Stimulated activated CD8-positive, alpha-beta memory T cell treated with anti-CD3 and anti-CD28 coated beads, Interleukin-12 subunit alpha, Interleukin-12 subunit beta, amount 100 ng/mL, for 24 hours (primary cell): Measurements from ENCODE around the gene FBXW8.

Source experiments
- DNase-seq: peaks from one replicate; pipeline ENCODE4 v3.0.0-alpha.2; 2020; ENCODE audit errors: extremely low read depth

The FBXW8 gene

DNA sequence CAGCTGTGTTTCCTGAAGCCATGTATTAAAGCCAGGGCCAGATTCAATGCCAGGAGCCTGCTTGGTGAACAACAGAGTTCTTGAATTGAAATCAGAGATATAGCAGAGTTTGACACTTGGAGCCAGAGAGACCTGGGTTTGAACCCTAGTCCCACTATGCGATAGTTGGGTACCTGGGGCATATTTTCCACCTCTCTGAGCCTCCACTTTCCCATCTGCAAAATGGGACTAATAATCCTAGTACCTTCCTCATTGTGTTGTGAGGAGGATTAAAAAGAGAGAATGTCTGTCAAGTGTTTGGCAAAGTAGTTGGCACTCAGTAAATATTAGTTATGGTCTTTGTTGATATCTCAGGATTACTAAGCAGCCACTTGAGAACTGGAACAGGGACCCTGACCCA is 23.5 kb upstream of the FBXW8 start:
- no peak for DNase-seq

DNA sequence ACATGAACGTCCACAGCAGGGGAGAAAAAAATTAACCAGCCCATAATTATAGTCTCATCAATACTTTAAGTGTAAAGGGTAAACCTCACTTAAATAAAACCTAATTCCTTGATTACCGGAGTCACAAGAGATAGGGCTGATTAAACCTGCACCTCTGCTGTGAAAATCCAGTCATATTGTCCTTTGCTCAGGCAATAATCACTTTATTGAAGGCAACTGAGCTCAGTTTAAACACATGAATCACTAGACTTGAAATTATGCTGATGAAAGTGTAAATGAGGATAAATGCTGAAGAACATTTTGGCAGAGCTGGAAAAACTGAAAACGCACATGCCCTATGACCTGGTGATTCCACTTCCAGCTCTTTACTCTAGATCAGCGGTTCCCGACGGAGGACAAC is 22.9 kb upstream of the FBXW8 start:
- no peak for DNase-seq

DNA sequence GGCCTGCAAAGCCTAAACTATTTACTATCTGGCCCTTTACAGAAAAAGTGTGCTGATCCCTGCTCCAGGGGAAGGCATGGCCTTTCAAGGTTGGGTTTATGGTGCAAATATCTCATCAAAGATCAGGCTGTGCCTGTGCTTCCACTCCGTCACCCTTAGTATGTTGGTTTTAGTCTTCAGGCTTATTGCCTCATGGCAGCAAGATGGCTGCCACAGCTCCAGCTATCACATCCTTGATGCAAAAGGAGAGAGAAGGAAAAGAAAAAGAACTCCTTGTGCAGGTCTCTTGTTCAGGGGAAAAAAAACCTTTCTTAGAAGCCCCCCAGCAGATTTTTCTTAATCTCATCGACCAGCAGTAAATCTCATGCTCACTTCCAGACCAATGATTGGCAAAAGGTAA is 20.4 kb upstream of the FBXW8 start:
- DNase-seq: no peak

DNA sequence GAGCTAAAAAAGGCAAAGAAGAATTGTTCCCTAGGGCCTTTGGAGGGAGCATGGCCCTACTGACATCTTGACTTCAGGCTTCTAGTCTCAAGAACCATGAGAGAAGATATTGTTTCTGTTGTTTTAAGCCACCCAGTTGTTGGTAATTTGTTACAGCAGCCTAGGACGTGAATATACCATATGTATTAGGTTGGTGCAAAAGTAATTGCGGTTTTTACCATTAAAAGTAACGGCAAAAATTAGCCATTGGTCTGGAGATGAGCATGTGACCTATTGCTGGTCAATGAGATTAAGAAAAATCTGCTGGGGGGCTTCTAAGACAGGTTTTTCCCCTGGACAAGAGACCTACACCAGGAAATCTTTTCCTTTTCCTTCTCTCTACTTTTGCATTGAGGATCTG is 19.7 kb upstream of the FBXW8 start:
- DNase-seq: no peak

DNA sequence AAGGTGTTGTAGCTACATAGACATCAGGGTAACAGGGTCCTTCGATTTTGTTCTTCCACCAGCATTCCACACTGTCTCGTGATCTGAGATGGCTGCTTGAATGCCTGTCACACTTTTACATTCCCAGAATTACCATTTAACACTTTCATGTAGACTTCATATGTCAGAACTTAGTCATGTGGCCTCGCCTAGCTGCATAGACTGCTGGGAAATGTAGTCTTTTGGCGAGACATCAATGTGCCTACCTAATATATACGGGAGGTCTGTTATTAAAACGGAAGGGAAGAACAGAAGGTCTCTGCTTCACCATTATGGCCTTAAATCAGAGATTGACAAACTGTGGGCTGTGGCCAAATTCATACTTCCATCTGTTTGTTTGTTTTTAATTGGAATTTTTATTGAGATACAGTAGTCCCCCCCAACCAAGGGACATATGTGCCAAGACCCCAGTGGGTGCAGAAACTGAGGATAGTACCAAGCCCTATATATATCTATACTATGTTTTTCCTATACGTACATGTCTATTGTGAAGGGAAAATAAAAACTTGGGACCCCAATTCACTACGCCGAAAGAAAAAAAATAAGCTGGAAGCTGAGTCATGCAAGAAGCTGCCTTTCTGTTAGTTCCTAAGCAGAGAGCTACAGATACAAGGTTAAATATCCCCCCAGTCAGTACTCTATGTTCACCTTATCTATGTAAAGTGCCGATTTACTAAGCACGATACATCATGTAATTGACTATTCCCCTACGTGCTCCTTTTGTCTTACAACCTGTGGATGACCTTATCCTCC is 18.2 kb upstream of the FBXW8 start:
- DNase-seq: no peak

DNA sequence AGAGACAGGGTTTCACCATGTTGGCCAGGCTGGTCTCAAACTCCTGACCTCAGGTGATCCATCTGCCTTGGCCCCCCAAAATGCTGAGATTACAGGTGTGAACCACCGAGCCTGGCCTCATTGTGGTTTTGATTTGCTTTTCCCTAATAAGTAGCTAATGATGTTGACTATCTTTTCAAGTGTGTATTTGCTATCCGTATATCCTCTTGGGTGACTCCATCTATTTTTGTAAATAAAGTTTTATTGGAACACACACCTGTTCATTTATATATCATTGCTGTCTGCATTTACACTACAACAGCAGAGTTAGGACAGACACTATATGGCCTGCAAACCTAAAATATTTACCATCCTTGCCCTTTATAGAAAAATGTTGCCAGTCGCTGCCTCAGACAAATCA is 15.8 kb upstream of the FBXW8 start:
- DNase-seq: no peak

DNA sequence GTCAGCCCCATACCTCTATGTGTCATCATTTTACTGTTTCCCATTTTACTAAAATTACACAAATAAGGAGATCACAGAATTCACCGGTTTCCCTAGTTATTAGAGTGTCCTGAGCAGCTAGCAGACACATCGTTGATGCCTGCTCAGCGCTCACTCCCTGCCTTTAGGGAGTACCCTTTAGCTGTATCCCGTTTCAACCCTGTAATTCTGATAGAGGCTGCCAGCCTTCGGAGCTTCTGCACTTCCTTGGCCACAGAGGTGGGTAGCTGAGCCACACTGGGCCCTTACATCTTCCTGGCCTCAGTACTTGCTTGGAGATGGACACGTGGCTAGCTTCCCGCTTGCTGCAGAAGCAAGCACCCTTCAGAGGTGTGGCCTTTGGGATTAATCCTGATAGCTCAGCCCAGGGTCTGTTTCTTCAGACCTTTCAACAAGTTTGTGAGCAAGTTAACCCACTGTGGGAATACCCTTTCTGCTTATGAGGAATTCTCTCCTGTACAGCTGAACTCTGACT is 14.3 kb upstream of the FBXW8 start:
- no peak for DNase-seq

DNA sequence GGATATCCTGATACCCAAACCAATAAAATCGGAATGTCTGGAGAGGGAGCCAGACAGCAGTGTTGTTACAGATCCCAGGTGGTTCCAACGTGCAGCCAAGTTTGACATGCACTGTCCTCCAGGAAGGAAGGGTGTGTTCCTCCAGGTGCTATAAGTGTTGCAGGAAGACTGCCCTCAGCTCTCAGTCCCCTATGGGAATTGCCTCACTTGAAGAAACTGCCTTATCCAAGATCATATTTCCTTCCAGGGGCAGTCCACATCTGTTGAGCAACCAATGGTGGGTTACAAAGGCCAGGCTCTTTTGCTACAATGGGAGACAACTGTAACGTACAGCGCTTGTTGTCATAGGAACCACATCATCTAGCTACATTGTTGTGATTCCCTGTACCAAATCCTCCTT is 13.3 kb upstream of the FBXW8 start:
- no peak for DNase-seq

DNA sequence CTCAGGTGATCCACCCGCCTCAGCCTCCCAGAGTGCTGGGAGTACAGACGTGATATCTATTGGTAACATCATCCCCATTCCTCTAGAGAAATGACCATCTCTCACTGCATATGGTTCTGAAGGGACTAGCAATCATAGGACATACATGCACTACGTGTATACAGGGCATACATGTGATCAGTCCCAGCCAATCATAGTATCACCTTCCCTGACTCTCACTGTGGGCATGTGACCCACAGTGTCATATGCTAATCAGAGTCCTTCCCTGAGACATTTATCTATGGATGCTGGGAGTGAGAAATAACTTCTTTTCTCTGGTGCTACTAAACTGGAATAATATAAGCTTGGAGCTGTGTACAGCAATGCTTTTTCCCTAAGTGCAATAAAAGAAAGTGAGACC is 12.1 kb upstream of the FBXW8 start:
- no peak for DNase-seq

DNA sequence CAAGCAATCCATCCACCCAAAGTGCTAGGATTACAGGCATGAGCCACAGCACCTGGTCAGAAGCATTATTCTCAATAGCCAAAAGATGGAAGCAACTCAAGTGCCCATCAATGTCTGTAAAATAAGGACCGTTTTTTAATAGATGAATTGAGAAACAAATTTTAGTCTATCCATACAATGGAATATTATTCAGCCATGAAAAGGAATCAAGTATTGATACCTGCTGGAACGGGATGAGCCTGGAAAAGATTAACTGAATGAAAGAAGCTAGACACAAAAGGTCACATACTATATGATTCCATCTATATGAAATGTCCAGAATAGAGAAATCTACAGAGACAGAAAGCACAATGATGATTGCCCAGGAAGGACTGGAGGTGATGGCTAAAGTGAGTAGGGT is 9.1 kb upstream of the FBXW8 start:
- no peak for DNase-seq

DNA sequence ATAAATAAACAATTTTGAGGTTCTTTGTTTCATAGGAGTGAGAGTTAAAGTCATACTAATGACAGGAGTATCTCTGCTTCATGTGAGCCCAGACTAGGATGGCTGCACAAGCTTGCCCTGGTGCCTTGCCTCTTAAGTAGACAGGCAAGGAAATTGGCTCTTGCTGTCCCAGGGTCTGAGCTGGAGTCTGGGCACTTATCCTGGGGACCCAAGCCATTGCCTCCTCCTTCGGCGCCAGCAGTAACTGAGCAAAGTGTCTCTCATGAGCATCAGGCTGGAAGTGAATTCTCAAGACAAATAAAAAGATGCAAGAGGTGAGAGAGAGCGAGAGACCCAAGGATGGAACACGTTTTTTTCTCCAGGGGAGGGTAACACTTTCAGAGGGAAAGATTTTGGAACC is 6.9 kb upstream of the FBXW8 start:
- no peak for DNase-seq

DNA sequence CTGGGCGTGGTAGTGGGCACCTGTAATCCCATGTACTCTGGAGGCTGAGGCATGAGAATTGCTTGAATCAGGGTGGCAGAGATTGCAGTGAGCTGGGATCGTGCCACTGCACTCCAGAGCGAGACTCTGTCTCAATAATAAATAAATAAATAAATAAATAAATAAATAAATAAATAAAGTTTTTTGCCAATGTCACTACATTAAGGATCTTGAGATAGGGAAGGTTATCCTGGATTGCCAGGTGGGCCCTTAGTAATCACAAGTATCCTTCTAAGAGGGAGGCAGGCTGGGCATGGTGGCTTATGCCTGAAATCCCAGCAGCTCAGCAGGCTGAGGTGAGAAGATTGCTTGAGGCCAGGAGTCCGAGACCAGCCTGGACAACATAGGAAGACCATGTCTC is 4.5 kb upstream of the FBXW8 start:
- DNase-seq: no peak

DNA sequence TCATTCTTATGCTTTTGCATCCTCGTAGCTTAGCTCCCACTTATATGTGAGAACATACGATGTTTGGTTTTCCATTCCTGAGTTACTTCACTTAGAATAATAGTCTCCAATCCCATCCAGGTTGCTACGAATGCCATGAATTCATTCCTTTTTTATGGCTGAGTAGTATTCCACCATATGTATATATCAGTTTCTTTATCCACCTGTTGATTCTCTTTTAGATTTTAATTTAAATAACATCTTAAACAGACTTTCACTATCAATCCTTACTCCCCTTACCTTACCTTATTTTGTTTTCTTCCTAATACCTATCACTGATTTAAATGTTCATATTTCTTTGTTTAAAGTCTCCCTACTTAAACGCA is 488 bp upstream of the FBXW8 start:
- DNase-seq: no peak

DNA sequence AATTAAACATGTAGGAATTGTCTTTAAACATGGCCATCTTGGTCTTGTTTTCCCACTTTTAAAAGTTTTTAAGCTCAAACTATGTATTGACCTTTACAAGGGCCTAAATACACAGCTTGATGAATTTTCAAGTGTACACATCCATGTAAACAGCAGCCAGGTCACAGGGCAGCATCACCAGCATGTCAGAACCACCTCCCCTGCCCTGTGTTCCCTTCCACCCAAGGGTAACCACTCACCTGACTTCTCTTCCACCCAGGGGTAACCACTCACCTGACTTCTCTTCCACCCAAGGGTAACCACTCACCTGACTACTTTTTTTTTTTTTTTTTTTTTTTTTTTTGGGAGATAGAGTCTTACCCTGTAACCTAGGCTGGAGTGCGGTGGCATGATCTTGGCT is 4.6 kb downstream of the FBXW8 start:
- DNase-seq: no peak

DNA sequence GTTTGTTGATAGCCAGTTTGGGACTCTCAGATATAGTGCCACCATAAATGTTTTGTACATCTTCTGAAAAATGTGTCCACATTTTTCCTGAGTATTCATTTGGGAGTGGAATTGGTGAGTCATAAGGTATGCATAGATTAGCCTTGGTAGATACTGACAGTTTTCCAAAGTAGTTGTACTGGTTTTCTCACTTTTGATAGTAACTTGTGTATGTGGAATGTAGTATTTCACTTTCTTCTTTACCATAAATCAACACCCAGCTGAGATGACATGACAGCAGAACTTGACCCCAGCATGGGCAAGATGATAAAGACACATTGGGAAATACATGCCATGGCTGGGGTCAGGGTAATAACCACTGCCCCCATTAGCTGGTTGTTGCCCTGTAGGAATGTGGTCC is 5.4 kb downstream of the FBXW8 start:
- no peak for DNase-seq

DNA sequence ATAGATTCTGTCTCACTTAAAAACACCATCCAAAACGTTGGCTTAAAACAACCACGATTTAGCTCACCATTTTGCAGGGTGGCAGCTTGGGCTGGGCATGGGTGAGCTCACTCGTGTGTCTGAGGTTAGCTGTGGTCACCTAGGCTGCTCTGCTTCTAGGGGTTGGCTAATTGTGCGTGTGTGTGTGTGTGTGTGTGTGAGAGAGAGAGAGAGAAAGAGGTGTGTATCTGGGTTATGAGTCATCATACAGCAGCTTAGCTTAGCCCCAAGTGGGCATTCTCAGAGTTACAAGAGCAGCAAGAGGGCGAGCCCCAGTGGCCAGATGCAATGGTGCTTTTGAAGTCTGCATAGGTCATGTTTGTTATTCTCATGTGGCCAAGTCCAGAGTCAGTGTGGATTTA is 6.0 kb downstream of the FBXW8 start:
- DNase-seq: no peak

DNA sequence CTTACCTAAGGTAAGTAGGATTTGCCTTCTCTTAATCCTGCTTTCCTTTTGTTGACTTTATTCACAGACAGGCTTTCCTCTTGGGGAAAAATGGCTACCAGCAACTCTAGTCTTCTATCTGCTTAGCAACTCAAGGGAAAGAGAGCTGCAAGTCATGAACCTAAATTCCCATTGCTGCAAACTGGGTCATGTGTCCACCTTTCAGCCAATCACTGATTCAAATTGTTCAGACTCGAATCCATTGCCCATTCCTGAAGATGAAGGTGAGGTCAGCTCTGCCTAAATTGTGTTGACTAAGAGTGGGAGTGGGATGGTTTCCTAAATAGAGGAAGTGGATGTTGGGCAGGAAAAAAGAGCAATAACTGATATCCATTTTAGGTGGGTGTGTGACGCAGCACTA is 7.7 kb downstream of the FBXW8 start:
- no peak for DNase-seq

DNA sequence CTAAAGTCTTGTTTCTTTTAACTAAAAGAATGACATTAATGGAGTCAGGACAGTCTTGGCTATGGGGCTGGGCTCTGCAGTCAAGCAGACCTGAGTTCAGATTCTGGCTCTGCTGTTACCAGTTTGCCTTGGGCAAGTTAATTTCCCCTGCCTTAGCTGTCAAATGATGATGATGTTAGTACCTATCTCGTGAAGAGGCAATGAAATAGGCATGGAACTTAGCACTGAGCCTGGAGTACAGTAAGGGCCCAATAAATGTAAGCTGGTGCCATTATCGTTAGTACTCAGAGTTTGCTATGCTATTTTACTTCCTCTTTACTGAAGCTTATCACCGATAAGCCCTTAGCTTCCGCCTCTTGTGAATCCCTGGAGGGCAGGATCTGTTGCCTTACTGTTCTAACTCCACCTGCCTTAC is 8.5 kb downstream of the FBXW8 start:
- no peak for DNase-seq

DNA sequence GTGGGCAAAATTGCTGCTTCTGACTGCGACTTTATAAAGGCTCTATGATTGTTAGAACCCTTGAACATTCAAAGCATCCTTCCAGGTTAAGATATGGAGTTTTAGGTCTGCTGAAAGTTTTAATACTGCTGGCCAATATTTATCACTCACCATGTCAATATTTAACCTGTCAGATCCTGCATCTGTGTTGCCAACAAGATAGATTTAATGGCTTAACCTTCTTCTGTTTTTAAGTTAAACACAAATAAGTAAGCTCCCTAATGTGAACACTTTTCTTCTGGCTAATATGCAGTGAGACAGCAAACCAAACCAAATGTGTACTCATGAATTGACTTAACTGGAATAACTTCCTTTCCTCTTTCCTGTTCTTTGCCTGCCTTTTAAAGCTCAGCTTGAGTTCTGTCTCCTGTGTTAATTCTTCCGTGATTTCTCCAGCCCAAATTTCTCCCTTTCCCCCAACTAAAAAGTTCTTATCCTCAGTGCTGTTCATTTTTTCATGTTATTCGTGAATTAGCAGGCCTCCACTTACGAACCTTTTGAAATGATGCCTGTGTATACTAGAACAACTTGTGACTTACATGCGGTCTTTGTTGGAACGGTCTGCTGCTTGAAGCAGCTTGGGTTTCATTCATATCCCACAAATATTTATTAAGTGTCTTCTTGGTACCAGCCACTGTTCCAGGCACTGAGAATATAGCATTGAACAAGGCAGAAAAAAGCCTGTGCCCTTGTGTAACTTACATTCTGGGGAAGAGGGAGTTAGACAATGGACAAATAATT is 9.1 kb downstream of the FBXW8 start:
- DNase-seq: no peak

DNA sequence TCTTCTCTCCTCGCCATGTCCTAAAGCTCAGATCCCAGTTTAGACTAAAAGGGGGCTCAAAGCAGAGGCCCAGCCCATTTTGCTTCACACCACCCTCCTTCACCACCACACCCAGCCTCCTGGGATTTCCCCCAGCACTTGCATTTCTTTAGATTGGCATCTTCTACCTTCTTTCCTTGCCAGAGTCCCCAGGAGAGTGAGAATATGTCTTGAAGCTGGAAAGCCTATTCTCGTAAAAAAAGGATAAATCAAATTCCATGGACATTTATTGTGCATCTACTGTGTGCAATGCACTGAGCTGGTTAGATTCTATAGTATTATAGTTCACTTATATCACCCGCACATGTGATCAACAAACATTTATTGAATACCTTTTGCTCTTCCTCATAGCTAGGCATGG is 10.2 kb downstream of the FBXW8 start:
- no peak for DNase-seq

DNA sequence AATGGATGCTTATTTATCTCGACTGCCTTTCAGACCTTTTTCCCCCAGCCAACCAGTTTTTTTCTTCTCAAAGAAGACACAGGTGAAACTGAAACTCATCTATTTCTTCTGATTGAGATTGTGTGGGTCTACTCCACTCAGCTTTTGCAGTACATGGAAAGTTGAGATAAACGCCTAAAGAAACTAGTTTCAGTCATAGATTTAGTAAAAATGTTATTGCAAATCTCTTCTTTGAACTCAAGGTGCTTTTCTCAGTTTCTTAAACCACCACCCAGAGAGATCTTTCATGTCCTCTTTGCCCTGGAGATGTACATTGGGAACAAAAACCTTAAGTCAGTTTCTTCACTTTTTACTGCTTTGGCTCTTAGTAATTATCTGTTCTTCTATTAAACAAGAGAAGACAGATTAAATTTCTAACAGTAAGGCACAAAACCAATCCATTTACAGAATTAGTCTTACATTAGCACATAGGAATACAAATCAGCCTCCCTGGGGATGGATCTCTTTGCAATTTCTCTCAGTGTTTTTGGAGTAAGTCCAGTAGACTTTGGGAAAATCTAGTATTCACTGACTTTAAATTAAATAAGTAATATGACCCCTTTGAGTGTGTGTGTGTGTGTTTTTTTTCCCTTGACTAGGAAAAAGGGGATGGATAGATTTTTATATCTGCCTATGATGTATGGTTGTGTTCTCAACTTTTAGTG is 11.6 kb downstream of the FBXW8 start:
- no peak for DNase-seq

DNA sequence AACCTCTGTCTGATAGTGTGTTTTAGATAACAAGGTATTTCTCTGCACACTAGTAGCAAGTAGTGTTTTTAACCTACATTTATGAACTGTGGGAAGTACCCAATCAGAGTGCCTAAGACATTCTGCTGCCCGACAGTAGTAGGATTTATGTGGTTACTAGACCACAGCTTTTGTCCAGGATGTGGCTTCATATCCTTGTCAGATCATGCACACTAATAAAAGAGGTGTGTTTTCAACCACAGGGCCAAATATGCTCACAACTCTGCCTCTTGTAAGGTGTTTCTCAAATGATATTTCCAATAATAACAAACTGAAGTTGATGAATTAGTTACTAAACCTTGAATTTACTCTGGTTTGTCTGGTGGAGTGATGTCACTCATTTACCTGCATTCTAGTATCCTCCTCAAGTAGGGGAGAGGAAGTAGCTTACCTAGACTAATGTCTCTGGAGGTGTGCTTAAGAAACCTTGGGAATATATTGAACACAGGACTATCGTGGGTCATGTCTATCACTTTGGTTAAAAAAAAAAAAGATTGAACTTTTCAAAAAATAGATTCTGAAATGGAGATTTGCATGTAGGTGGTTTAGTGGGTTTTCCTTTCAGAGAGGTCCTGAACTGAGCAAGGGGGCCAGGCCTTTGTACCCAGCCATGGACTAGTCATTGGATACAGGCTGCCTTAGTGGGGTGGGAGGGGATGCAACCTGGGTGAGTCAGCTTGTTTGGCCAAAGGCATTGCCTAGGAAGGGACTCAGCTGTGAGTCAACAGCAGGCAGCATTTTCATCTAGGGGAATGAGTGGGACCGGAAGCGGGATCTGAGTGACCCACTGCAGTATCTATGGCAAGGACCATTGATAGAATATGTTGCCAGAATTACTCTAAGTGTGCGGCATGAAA is 14.1 kb downstream of the FBXW8 start:
- no peak for DNase-seq
